D721Med (cell line): Measurements from ENCODE around the gene RNF167.

Experiments used
- DNase-seq: peaks from one replicate; pipeline ENCODE4 v3.0.0; 2011; ENCODE audit warnings: low spot score; ENCODE audit not compliant: insufficient read length
- FAIRE-seq: peaks from 2 replicates; lab custom pipeline; 2011; peaks lifted over from hg19 to GRCh38; lab: Jason Lieb, UNC
- TF ChIP-seq, protein P1 (sequence below): IDR thresholded peaks from 2 replicates; pipeline ENCODE4 v1.5.1; 2012; ENCODE audit warnings: mild to moderate bottlenecking, control low read depth; ENCODE audit not compliant: insufficient read depth; ENCODE audit errors: missing control alignments

RNF167 gene

DNA sequence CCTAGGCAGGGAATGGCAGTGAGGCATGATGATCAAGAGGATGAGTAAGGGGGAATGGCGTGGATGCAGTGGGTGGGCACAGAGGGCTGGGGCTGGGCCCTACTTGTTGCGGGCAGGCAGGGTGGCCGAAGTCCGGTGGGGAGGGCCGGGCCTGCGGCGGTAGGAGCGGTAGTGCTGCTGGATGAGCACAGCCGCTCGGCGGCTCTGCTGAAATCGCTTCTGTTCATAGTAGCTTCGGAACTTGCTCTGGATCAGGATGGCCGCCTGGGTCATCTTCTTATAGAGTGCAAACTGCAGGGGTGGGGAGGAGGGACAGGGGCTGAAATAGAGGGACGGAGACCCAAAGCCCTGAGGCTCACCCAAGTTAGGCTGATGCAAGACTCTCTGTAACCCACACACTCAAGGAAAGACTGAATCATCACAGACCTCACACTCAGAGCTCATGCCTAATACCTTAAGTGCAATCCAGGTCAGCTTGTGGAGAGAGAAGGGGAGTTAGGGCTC lies 29.0 kb downstream of the RNF167 start:
- FAIRE-seq, result no peak
- TF ChIP-seq, protein P1, sequence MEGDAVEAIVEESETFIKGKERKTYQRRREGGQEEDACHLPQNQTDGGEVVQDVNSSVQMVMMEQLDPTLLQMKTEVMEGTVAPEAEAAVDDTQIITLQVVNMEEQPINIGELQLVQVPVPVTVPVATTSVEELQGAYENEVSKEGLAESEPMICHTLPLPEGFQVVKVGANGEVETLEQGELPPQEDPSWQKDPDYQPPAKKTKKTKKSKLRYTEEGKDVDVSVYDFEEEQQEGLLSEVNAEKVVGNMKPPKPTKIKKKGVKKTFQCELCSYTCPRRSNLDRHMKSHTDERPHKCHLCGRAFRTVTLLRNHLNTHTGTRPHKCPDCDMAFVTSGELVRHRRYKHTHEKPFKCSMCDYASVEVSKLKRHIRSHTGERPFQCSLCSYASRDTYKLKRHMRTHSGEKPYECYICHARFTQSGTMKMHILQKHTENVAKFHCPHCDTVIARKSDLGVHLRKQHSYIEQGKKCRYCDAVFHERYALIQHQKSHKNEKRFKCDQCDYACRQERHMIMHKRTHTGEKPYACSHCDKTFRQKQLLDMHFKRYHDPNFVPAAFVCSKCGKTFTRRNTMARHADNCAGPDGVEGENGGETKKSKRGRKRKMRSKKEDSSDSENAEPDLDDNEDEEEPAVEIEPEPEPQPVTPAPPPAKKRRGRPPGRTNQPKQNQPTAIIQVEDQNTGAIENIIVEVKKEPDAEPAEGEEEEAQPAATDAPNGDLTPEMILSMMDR, result no peak
- DNase-seq, result no peak

DNA sequence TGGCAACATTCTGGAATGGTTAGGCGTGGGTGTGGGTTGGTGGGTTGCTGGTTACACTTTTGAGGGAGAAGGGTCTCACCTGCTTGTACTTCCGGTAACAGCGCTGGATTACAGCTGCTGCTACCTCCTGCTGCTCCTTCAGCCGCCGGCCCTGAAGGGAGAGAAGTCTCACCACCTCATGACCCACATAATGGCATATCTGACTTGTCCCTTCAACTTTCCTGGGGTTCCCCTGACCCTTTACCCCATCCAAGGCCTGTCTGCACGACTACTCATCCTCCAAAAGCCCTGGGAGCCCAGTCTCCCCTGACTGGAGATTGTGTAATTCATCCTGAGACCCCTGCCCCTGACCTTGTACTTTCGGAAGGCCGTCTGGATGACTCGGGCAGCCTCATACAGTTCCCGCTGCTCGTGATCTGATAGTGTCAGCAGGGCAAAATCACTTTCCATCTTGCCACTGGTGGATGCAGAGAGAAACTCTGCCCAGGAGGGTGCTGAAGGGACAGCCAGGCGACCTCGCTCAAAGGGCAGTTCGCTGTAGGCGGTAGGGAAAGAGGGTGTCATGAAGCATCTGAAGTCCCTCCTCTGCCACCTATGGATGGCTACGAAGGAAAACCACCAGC lies 29.6 kb downstream of the RNF167 start:
- TF ChIP-seq, protein P1, result no peak
- DNase-seq (no peak), FAIRE-seq (no peak)

DNA sequence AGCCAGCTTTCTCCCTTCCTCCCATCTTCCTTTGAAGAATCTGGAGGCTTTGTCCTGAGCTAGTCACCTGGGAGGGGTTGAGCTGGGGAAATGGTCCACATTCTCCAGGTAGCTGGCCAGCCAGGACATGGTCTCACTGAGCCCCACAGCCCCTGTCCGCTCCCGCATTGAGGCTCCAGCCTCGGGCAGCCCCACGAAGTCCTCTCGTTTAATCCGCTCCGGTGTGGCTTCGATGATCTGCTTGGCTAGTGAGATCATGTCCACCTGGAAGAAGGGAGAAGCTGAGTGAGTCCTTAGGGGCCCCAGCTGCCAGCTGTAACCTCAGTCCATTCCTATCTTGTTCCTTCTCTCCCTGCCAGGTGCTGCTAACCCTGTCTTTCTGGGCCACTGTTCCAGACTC lies 30.2 kb downstream of the RNF167 start:
- DNase-seq (no peak), FAIRE-seq (no peak)
- TF ChIP-seq, protein P1, result no peak

DNA sequence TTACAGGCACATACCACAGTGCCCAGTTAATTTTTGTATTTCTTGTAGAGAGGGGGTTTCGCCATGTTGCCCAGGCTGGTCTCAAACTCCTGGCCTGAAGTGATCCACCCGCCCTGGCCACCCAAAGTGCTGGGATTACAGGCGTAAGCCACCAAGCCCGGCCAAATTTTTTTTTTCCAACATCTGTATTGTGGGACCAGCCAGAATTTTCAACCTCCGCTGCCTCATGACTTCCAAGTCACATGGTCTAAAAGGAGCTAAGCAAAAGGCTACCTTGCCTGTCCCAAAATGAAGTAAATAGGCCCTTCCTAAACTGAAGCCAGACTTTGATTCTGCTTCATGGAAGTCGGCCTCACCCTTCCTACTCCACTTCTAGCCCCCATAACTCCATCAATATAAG lies 31.8 kb downstream of the RNF167 start:
- FAIRE-seq (no peak), DNase-seq (no peak)
- TF ChIP-seq, protein P1, result no peak

DNA sequence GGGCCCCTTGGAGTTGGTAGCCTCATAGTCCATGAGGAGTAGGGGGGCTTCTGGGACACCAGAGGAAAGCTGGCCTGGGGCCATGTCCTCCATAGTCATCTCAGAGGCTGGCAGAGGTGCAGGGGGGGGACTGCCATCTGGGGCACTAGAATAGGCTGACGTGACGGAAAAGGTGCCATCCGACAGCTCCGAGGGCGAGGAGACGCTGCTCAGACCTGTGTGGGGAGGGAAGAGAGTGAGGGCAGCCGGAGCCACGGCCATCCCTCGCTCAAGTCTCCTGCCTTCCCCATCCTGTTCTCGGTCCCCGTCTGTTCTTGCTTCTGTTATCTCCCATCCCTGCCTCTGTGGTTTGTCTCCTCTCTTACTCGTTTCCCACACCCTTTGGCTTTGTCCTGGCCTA lies 32.3 kb downstream of the RNF167 start:
- no peak for FAIRE-seq
- TF ChIP-seq, protein P1, result no peak

DNA sequence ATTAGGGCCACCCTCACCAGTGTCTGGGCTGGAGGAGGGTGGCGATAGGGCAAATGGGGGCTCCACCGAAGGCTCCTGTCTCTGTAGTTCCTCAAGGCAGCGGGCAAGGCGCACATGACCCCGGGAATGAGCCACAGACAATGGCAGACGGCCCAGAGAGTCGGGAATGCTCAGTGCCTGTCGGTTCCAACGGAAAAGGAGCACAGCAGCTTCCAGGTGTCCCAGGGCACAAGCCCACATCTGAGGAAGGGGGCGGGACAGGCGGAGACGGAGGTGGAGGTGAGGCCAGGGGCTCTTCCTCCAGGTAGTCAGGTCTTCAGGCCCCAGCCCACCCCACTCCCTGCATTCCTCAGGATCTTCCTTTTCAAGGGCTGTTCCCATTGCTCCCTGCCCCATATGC lies 32.7 kb downstream of the RNF167 start:
- TF ChIP-seq, protein P1, result no peak
- DNase-seq (no peak), FAIRE-seq (no peak)

More for the DNA sequence above, 32.3 kb downstream of the RNF167 start:
- no peak for DNase-seq

DNA sequence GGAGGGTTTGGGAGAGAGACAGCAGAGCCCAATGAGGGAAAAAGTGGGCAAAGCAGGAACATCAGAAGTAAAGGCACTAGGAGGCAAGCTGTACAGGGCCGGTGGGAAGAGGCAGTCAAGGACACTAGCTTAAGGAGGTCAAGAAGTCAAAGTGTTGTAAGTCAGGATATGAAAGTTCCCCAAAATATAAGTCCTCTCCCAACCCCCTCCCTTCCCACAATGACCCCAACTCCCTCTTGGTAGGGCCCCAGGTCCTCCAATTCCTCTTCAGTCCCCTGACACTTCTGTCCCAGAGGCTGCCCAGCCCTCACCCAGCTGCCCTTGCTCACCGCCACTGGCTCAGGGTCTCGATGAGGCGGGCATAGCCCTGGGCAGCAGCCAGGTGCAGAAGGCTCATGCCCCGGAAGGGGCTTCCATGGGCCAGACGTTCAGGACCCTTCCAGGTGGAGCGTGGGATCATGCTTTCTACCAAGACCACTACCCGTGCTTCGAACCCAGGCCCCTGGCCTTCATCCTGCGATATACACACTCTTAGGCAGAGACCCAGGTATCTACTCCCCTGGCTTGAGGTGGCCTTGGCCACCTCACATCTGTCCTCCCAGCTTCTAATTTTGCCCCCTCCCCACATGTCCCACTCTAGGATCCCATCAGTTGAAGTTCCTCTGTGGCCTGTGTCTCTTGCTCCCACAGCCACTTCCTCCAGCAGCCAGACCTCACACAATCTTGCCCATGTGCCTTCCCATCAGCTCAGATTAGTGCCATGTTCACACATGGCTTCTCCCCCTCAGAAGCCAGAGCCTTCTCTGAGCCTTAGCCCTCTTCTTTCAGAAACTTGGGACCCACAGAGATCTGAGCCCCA lies 33.4 kb downstream of the RNF167 start:
- DNase-seq (no peak), FAIRE-seq (no peak)
- TF ChIP-seq, protein P1, result no peak
